Panc1 (cell line): ENCODE measurements around the gene EPHB2. TPM values are rescaled to one million over a fixed set of nuclear protein-coding genes. Genes with fewer than 3 reads are reported as not detected.

Experiments used
- ATAC-seq: fragments of 200-7000 bp; cut with Tn5 transposase; 2 replicates; pipeline ENCODE4 v1.9.1; 2020; ENCODE audit warnings: mild to moderate bottlenecking, moderate library complexity
- BruUV-seq: library from RNA; stranded (reverse); fragments of 400-500 nt; replicated peaks from 2 replicates; lab custom pipeline; 2021; lab: Mats Ljungman, UMichigan
- CTCF ChIA-PET: fragments of 300-600 bp; sonication (Branson Sonifier 250); formaldehyde crosslinking; loops from one replicate; lab custom pipeline; 2022; ENCODE audit warnings: antibody characterized with exemption; lab: Charles Lee
- POLR2A ChIA-PET: fragments of 300-600 bp; sonication (Branson Sonifier 250); formaldehyde crosslinking; loops from one replicate; lab custom pipeline; 2022; ENCODE audit warnings: antibody characterized with exemption; lab: Charles Lee
- DNase-seq: peaks from one replicate; pipeline ENCODE4 v3.0.0-alpha.2; 2010; ENCODE audit warnings: low read depth, low spot score
- H3K27ac ChIP-seq: 2 replicates; pipeline ENCODE4 v1.5.1; 2011; ENCODE audit warnings: mild to moderate bottlenecking, low read length, inconsistent platforms
- H3K27me3 ChIP-seq: fragments of 200-500 bp; sonication (Bioruptor generic); 2 replicates; pipeline ENCODE4 v1.6.0; 2014; ENCODE audit warnings: low read length, inconsistent platforms; ENCODE audit not compliant: control insufficient read depth, insufficient read depth
- H3K36me3 ChIP-seq: fragments of 200-500 bp; sonication (Bioruptor generic); 2 replicates; pipeline ENCODE4 v1.5.1; 2014; ENCODE audit warnings: inconsistent platforms, mild to moderate bottlenecking, low read length, moderate library complexity; ENCODE audit not compliant: control insufficient read depth, insufficient read depth
- H3K4me1 ChIP-seq: 2 replicates; pipeline ENCODE4 v1.5.1; 2011; ENCODE audit warnings: inconsistent platforms, mild to moderate bottlenecking, low read length, moderate library complexity; ENCODE audit not compliant: control insufficient read depth, insufficient read depth
- H3K4me3 ChIP-seq, 2 experiments: 2 replicates each; pipeline ENCODE4 v1.5.1; 2011 to 2012; ENCODE audit warnings: low read depth in 2 of 2, low read length in 2 of 2, mild to moderate bottlenecking in 2 of 2, inconsistent platforms in 1 of 2, moderate library complexity in 1 of 2
- H3K9me3 ChIP-seq: fragments of 200-500 bp; sonication (Bioruptor generic); 2 replicates; pipeline ENCODE4 v1.5.1; 2014; ENCODE audit warnings: low read depth, mild to moderate bottlenecking, inconsistent platforms, low read length, moderate library complexity; ENCODE audit not compliant: control insufficient read depth, insufficient read depth
- POLR2AphosphoS5 ChIP-seq: IDR thresholded peaks from 2 replicates; pipeline ENCODE4 v1.6.1; 2012; ENCODE audit warnings: mild to moderate bottlenecking, low read depth, low read length, moderate library complexity
- SIN3A ChIP-seq: IDR thresholded peaks from 2 replicates; pipeline ENCODE4 v1.6.1; 2012; ENCODE audit warnings: low read depth, mild to moderate bottlenecking, low read length, moderate library complexity, borderline replicate concordance; ENCODE audit not compliant: insufficient read depth
- TCF7L2 ChIP-seq: IDR thresholded peaks from 2 replicates; pipeline ENCODE4 v1.6.1; 2011; ENCODE audit warnings: mild to moderate bottlenecking, low read depth, low read length, inconsistent platforms
- in situ Hi-C: cut with HindIII; loops from 2 replicates; pipeline ENCODE4 v1.10.0; 2016; ENCODE audit warnings: low sequenced_read_pairs, low pct_unique_long_range_greater_than_20kb
- intact Hi-C: fragments of 100-400 bp; cut with micrococcal nuclease; formaldehyde crosslinking; loops from one replicate; pipeline ENCODE4 v1.10.0; 2022; ENCODE audit not compliant: unreplicated experiment
- total RNA-seq: library from RNA; stranded (reverse); gene quantifications from one replicate; pipeline ENCODE4 v1.2.1, GENCODE V29; 2021; ENCODE audit not compliant: unreplicated experiment
- TF ChIP-seq, protein P1 (sequence below): fragments of 450-650 bp; IDR thresholded peaks from 2 replicates; pipeline ENCODE4 v1.5.1; 2017; ENCODE audit warnings: mild to moderate bottlenecking
- TF ChIP-seq, protein P2 (sequence below), 2 experiments: IDR thresholded peaks; 2 replicates each; pipeline ENCODE4 v1.6.1; 2011 to 2012; ENCODE audit warnings: low read depth in 2 of 2, control low read depth in 1 of 2, low read length in 1 of 2, mild to moderate bottlenecking in 1 of 2, moderate library complexity in 1 of 2; ENCODE audit not compliant: insufficient read depth in 1 of 2

The EPHB2 gene
- total RNA-seq, 1 experiment from 2014 or later = 29.0 TPM

DNA sequence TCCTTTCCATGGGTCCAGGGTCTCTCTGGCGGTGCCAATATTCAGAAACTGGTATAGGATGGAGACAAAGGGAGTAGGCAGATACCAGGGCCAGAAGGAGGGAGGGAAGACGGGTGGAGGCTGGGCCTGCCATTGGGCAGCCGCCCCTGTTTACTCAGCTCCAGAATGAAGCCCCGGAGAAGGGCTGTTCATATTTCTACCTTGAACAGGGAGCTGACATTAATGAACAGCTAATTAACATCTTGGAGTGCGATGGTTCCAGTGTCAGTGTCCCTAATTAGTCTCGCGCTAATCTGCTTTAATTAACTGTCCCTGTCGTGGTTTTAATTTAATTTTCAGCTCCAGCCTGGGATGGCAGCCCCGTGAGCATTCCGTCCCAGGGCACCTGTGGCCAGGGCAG is 113.8 kb downstream of the EPHB2 start:
- ChIA-PET POLR2A (no interaction called here), CTCF (interaction anchor here (0.6 kb wide), 1 partner anchor 223 kb away, joined by 6 read pairs; no protein-coding TSS in a partner anchor)
- Histone ChIP-seq H3K27ac (no peak overlapping the region), H3K27me3 (no peaks in the 10 kb centered on the region), H3K36me3 (no peaks in the 10 kb centered on the region), H3K4me3 (no peak overlapping the region), H3K9me3 (no peaks in the 10 kb centered on the region), H3K4me1 (no peaks in the 10 kb centered on the region; the same call in 1 of the 2 replicates)
- BruUV-seq = no TSS peak
- no peak for DNase-seq
- no peak for ATAC-seq
- TF ChIP-seq, protein P1, sequence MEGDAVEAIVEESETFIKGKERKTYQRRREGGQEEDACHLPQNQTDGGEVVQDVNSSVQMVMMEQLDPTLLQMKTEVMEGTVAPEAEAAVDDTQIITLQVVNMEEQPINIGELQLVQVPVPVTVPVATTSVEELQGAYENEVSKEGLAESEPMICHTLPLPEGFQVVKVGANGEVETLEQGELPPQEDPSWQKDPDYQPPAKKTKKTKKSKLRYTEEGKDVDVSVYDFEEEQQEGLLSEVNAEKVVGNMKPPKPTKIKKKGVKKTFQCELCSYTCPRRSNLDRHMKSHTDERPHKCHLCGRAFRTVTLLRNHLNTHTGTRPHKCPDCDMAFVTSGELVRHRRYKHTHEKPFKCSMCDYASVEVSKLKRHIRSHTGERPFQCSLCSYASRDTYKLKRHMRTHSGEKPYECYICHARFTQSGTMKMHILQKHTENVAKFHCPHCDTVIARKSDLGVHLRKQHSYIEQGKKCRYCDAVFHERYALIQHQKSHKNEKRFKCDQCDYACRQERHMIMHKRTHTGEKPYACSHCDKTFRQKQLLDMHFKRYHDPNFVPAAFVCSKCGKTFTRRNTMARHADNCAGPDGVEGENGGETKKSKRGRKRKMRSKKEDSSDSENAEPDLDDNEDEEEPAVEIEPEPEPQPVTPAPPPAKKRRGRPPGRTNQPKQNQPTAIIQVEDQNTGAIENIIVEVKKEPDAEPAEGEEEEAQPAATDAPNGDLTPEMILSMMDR = no peak
- TF ChIP-seq TCF7L2 (no peak), SIN3A (no peak), POLR2AphosphoS5 (no peak)
- TF ChIP-seq, protein P2, sequence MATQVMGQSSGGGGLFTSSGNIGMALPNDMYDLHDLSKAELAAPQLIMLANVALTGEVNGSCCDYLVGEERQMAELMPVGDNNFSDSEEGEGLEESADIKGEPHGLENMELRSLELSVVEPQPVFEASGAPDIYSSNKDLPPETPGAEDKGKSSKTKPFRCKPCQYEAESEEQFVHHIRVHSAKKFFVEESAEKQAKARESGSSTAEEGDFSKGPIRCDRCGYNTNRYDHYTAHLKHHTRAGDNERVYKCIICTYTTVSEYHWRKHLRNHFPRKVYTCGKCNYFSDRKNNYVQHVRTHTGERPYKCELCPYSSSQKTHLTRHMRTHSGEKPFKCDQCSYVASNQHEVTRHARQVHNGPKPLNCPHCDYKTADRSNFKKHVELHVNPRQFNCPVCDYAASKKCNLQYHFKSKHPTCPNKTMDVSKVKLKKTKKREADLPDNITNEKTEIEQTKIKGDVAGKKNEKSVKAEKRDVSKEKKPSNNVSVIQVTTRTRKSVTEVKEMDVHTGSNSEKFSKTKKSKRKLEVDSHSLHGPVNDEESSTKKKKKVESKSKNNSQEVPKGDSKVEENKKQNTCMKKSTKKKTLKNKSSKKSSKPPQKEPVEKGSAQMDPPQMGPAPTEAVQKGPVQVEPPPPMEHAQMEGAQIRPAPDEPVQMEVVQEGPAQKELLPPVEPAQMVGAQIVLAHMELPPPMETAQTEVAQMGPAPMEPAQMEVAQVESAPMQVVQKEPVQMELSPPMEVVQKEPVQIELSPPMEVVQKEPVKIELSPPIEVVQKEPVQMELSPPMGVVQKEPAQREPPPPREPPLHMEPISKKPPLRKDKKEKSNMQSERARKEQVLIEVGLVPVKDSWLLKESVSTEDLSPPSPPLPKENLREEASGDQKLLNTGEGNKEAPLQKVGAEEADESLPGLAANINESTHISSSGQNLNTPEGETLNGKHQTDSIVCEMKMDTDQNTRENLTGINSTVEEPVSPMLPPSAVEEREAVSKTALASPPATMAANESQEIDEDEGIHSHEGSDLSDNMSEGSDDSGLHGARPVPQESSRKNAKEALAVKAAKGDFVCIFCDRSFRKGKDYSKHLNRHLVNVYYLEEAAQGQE (IDR thresholded peaks at IDR 0.05; ENCODE audit: insufficient read depth in 1 of 2, low read depth in 2 of 2, low read length in 1 of 2) = no peak
- intact Hi-C loops (no loop called here), in situ Hi-C loops (no loop called here)

DNA sequence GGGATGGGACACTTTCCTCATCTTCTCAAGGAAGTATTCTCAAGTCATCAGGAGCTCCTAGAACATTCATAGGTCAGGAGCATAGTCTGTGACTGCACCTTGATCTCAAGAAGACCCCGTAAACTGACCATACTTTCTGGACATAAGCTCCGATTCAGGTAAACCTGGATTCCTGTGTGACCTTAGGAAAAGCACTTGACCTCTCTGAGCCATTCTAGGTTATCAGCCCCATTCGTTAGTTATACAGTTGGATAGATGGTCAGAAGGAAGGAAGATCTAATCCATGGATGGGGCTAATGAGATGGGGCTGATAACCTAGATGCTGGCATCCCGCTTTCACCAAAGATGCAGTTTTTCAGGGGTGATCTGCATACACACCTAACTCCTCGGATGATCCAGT is 114.3 kb downstream of the EPHB2 start:
- intact Hi-C loops = no loop called here
- CTCF ChIA-PET = interaction anchor here (0.6 kb wide), 1 partner anchor 223 kb away, joined by 6 read pairs; no protein-coding TSS in a partner anchor

More for the DNA sequence above, 114.3 kb downstream of the EPHB2 start:
- H3K4me1 ChIP-seq = no peaks in the 10 kb centered on the region; the same call in 1 of the 2 replicates
- in situ Hi-C loops = no loop called here
- POLR2A ChIA-PET = no interaction called here
- no peak overlapping the region for H3K4me3 ChIP-seq
- no peaks in the 10 kb centered on the region for H3K9me3 ChIP-seq
- no peak overlapping the region for H3K27ac ChIP-seq
- BruUV-seq = no TSS peak
- DNase-seq = no peak
- H3K36me3 ChIP-seq = no peaks in the 10 kb centered on the region
- no peaks in the 10 kb centered on the region for H3K27me3 ChIP-seq
- TF ChIP-seq, protein P2 (IDR thresholded peaks at IDR 0.05; ENCODE audit: insufficient read depth in 1 of 2, low read depth in 2 of 2, low read length in 1 of 2) = no peak
- TF ChIP-seq POLR2AphosphoS5 (no peak), TCF7L2 (no peak), SIN3A (no peak)
- TF ChIP-seq, protein P1 = no peak
- no peak for ATAC-seq
